IPS-15b (cell line): ENCODE data around the gene C5AR1.
"Not testable (repeated sequence)": the region's sequence is repeated elsewhere in the genome, so short reads cannot be mapped to it uniquely, and the experiment has no call there.

Experiments
- H3K27me3 ChIP-seq: one replicate; pipeline ENCODE4 v1.6.1; 2013; ENCODE audit warnings: low read length; ENCODE audit not compliant: control insufficient read depth, insufficient read depth
- H3K36me3 ChIP-seq: one replicate; pipeline ENCODE4 v1.6.1; 2013; ENCODE audit warnings: low read length; ENCODE audit not compliant: control insufficient read depth, insufficient read depth
- H3K4me1 ChIP-seq: one replicate; pipeline ENCODE4 v1.6.1; 2013; ENCODE audit warnings: mild to moderate bottlenecking, low read length; ENCODE audit not compliant: control insufficient read depth, insufficient read depth
- H3K4me3 ChIP-seq: one replicate; pipeline ENCODE4 v1.5.1; 2013; ENCODE audit warnings: low read depth, low read length
- H3K9ac ChIP-seq: one replicate; pipeline ENCODE4 v1.6.1; 2013; ENCODE audit warnings: low read depth, mild to moderate bottlenecking, low read length
- H3K9me3 ChIP-seq: one replicate; pipeline ENCODE4 v1.6.1; 2013; ENCODE audit warnings: mild to moderate bottlenecking, low read length; ENCODE audit not compliant: control insufficient read depth, insufficient read depth

The C5AR1 gene

GRCh38 chr19:47309608-47310007 is at the start of gene C5AR1:
Gene C5AR1 (plus strand): TSS chr19:47309861. CDS start chr19:47309896, 35 bp downstream.
- Histone ChIP-seq H3K9ac (no peak within 1 kb of the TSS), H3K9me3 (no peaks in the 10 kb centered on the region), H3K4me1 (no peaks in the 10 kb centered on the region), H3K36me3 (no peaks in the 10 kb centered on the region), H3K4me3 (no peak within 1 kb of the TSS), H3K27me3 (no peaks in the 10 kb centered on the region)

- Histone ChIP-seq H3K4me3 (no peak overlapping the region), H3K4me1 (peaks cover 4% of the 10 kb centered on the region), H3K9ac (no peak overlapping the region), H3K9me3 (no peaks in the 10 kb centered on the region), H3K27me3 (no peaks in the 10 kb centered on the region), H3K36me3 (peaks cover 36% of the 10 kb centered on the region)
Observed at GRCh38 chr19:47260476-47260875, 49.2 kb upstream of the C5AR1 start.

GRCh38 chr19:47261946-47262793 is 47.5 kb upstream of the C5AR1 start:
- H3K36me3 ChIP-seq, result peaks cover 42% of the 10 kb centered on the region
- not testable (repeated sequence) for H3K27me3 ChIP-seq, H3K4me1 ChIP-seq, H3K9me3 ChIP-seq, H3K4me3 ChIP-seq, H3K9ac ChIP-seq

GRCh38 chr19:47264629-47265028 is 45.0 kb upstream of the C5AR1 start:
- H3K36me3 ChIP-seq, result peaks cover 41% of the 10 kb centered on the region

GRCh38 chr19:47266401-47266941 is 43.2 kb upstream of the C5AR1 start:
- peaks cover 34% of the 10 kb centered on the region for H3K36me3 ChIP-seq
- no peaks in the 10 kb centered on the region for H3K9me3 ChIP-seq
- H3K27me3 ChIP-seq, result no peaks in the 10 kb centered on the region
- no peaks in the 10 kb centered on the region for H3K4me1 ChIP-seq
- H3K9ac ChIP-seq, result no peak overlapping the region
- no peak overlapping the region for H3K4me3 ChIP-seq

More at GRCh38 chr19:47264629-47265028, 45.0 kb upstream of the C5AR1 start:
- H3K9me3 ChIP-seq, result no peaks in the 10 kb centered on the region
- no peaks in the 10 kb centered on the region for H3K4me1 ChIP-seq
- no peak overlapping the region for H3K9ac ChIP-seq
- no peaks in the 10 kb centered on the region for H3K27me3 ChIP-seq
- no peak overlapping the region for H3K4me3 ChIP-seq

GRCh38 chr19:47267350-47267759 is 42.3 kb upstream of the C5AR1 start:
- Histone ChIP-seq H3K9me3 (no peaks in the 10 kb centered on the region), H3K36me3 (peaks cover 37% of the 10 kb centered on the region), H3K27me3 (no peaks in the 10 kb centered on the region), H3K9ac (no peak overlapping the region), H3K4me1 (peaks cover under 1% of the 10 kb centered on the region), H3K4me3 (no peak overlapping the region)

GRCh38 chr19:47268028-47268427 is 41.6 kb upstream of the C5AR1 start:
- H3K4me1 ChIP-seq, result peaks cover 3% of the 10 kb centered on the region
- no peak overlapping the region for H3K4me3 ChIP-seq
- peaks cover 37% of the 10 kb centered on the region for H3K36me3 ChIP-seq
- H3K9me3 ChIP-seq, result no peaks in the 10 kb centered on the region
- H3K27me3 ChIP-seq, result no peaks in the 10 kb centered on the region
- no peak overlapping the region for H3K9ac ChIP-seq

- peaks cover 32% of the 10 kb centered on the region for H3K36me3 ChIP-seq
- no peak overlapping the region for H3K9ac ChIP-seq
- H3K4me3 ChIP-seq, result no peak overlapping the region
- peaks cover 3% of the 10 kb centered on the region for H3K4me1 ChIP-seq
- no peaks in the 10 kb centered on the region for H3K27me3 ChIP-seq
- H3K9me3 ChIP-seq, result no peaks in the 10 kb centered on the region
Observed at GRCh38 chr19:47269596-47269995, 40.1 kb upstream of the C5AR1 start.

GRCh38 chr19:47270408-47270807 is 39.3 kb upstream of the C5AR1 start:
- no peak overlapping the region for H3K4me3 ChIP-seq
- no peak overlapping the region for H3K9ac ChIP-seq
- H3K9me3 ChIP-seq, result no peaks in the 10 kb centered on the region
- H3K27me3 ChIP-seq, result peaks cover 3% of the 10 kb centered on the region
- peaks cover 27% of the 10 kb centered on the region for H3K36me3 ChIP-seq
- H3K4me1 ChIP-seq, result peaks cover 3% of the 10 kb centered on the region

GRCh38 chr19:47271949-47272348 is 37.7 kb upstream of the C5AR1 start:
- Histone ChIP-seq H3K27me3 (peaks cover 8% of the 10 kb centered on the region), H3K36me3 (peaks cover 28% of the 10 kb centered on the region), H3K4me3 (peak overlapping the region; percentile 93), H3K4me1 (peaks cover 3% of the 10 kb centered on the region), H3K9me3 (no peaks in the 10 kb centered on the region), H3K9ac (no peak overlapping the region)

GRCh38 chr19:47272448-47273312 is 37.0 kb upstream of the C5AR1 start:
- H3K9ac ChIP-seq, result peak overlapping the region; percentile 81
- no peaks in the 10 kb centered on the region for H3K9me3 ChIP-seq
- peaks cover 8% of the 10 kb centered on the region for H3K27me3 ChIP-seq
- peaks cover 22% of the 10 kb centered on the region for H3K36me3 ChIP-seq
- peaks cover 3% of the 10 kb centered on the region for H3K4me1 ChIP-seq
- peak overlapping the region; percentile 93 for H3K4me3 ChIP-seq
